Ovary (tissue), 3 donors: ENCODE measurements around the gene ERICH6B.

Experiments used
- POLR2A ChIP-seq: fragments of 450-650 bp; IDR thresholded peaks from one replicate; pipeline ENCODE4 v1.6.1; 2017; ENCODE audit warnings: antibody characterized with exemption, mild to moderate bottlenecking, moderate library complexity
- TF ChIP-seq, protein P1 (sequence below), 3 donors: fragments of 450-650 bp in 2 of 3; fragments of 200-600 bp in 1 of 3; IDR thresholded peaks; one replicate each; pipeline versions ENCODE4 v1.5.1 to v1.8.0; 2016 to 2022; ENCODE audit warnings: antibody characterized with exemption in 3 of 3, mild to moderate bottlenecking in 1 of 3
- donor health status: DM: no; HTN: no; CAD: no.

DNA sequence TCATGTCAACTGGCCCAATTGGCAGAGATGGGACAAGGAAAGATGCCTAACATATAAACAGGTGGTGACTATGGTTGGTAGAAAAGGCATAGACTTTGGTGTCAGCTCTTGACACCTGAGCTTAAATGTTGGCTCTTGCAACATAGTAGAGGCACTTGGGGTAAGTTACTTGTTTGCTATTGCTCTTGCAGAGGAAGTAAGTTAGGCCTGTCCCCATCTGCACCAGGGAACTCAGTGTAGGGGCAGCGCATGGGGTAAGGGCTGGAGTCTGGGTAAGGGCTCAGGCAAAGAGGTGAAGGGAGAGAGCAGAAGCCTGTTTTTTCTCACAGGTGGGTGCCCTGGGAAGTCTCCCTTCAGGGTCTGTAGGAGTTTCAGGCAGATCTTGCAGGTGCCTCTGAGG is 27.6 kb downstream of the ERICH6B start:
- TF ChIP-seq, protein P1, sequence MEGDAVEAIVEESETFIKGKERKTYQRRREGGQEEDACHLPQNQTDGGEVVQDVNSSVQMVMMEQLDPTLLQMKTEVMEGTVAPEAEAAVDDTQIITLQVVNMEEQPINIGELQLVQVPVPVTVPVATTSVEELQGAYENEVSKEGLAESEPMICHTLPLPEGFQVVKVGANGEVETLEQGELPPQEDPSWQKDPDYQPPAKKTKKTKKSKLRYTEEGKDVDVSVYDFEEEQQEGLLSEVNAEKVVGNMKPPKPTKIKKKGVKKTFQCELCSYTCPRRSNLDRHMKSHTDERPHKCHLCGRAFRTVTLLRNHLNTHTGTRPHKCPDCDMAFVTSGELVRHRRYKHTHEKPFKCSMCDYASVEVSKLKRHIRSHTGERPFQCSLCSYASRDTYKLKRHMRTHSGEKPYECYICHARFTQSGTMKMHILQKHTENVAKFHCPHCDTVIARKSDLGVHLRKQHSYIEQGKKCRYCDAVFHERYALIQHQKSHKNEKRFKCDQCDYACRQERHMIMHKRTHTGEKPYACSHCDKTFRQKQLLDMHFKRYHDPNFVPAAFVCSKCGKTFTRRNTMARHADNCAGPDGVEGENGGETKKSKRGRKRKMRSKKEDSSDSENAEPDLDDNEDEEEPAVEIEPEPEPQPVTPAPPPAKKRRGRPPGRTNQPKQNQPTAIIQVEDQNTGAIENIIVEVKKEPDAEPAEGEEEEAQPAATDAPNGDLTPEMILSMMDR (IDR thresholded peaks at IDR 0.05), result no peak
- TF ChIP-seq POLR2A, result no peak
